A172 (cell line): ENCODE measurements around the gene EVA1A. TPM values are rescaled to one million over a fixed set of nuclear protein-coding genes. Genes with fewer than 3 reads are reported as not detected.

Source experiments
- DNase-seq: peaks from one replicate; pipeline ENCODE4 v3.0.0-alpha.2; 2015; ENCODE audit warnings: low spot score
- total RNA-seq: library from RNA; depleted of rRNA; stranded (reverse); fragments of >200 nt; shearing (Covaris generic); gene quantifications from 2 replicates; pipeline ENCODE4 v1.2.3, GENCODE V29; 2014; rRNA removed

The EVA1A gene
- total RNA-seq, 1 experiment from 2014 or later: 38.3 TPM

- DNase-seq: no peak
Measured at GRCh38 chr2:75450068-75450467, 110.7 kb downstream of the EVA1A start.

DNA sequence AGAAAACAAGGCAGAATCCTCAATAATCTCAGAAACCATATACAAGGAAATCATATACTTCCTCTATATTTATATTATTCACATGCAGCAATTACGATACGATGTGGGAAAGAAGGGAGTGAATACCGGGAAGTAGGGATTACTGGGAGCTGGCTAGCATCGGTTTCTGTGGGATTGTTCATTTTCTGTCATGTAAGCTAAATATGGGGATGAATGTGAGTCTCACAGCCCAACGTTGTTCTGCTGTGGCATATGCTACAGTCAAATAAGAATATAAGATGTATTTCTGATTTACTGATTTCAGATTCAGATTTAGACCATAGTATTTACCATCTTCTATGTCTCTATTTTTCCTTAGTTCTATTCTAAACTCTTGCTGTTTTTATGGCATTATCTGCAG is 113.6 kb downstream of the EVA1A start:
- DNase-seq: no peak

Other genes starting within 250 kb of the EVA1A start
- 127 and 156 TPM in 2 replicates for gene MRPL19, start 85.8 kb upstream of the EVA1A start, total RNA-seq
- 32.1 and 43.0 TPM in 2 replicates for gene GCFC2, start 150.0 kb upstream of the EVA1A start, total RNA-seq